ENCODE results near the gene ULK1.
"Not testable (repeated sequence)": the region's sequence is repeated elsewhere in the genome, so short reads cannot be mapped to it uniquely, and the experiment has no call there.

The ULK1 gene

DNA sequence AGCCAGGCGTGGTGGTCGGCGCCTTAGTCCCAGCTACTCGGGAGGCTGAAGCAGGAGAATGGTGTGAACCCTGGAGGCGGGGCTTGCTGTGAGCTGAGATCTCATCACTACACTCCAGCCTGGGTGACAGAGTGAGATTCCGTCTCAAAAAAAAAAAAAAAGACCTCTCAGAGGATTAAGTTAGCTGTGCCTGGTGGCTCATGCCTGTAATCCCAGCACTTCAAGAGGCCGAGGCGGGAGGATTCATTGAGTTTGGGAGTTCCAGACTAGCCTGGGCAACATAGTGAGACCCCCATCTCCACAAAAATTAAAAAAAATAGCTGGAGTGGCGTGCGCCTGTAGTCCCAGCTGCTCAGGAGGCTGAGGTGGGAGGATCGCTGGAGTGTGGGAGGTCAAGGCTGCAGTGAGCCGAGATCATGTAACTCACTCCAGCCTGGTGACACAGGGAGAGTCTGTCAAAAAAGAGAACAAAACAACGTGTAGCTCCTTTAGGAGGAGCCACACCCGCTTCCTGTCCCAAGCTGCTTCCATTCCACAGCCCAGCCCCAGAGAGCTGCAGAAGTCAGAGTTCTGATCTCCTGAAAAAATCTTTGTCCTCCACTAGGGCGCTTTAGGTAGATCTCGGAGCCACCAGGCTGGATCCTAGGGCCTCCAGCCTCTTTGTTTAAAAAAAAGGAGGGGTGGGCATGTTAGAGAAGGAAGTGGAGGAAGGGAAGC is 11.5 kb upstream of the ULK1 start:
- Histone ChIP-seq H3K9me3 (ENCODE audit: control insufficient read depth, low read length) (no peaks in the 10 kb centered on the region), H2AFZ (no peak overlapping the region), H3K4me1 (no peaks in the 10 kb centered on the region), H3K9ac (no peak overlapping the region), H3K79me2 (no peaks in the 10 kb centered on the region), H3K27me3 (ENCODE audit: control insufficient read depth, insufficient read depth, low read length) (no peaks in the 10 kb centered on the region), H3K27ac (no peak overlapping the region), H3K36me3 (ENCODE audit: control insufficient read depth, insufficient read depth, low read length) (no peaks in the 10 kb centered on the region), H3K4me2 (ENCODE audit: low read length) (no peak overlapping the region), H3K4me3 (ENCODE audit: low read depth, low read length) (no peak overlapping the region)
- no peak for TF ChIP-seq CTCF (IDR thresholded peaks at IDR 0.05)

DNA sequence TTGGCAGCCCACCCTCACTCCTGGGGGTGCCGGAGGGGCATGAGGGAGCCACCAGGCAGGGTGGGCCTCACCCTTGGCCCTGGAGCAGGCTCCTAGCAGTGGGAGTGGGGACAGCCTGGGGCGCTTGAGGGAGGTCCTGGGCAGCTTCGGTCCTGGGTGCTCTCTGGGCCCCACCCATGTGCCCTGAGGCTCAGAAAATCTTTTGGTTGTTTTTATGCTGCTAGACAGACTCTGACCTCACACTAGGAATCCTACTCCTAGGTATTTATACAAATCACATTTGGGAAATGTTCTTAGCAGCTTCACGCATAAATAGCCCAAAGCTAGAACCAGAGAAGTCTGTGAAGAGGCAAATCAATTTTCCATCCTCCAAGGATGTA is 10.9 kb upstream of the ULK1 start:
- Histone ChIP-seq H3K4me2 (ENCODE audit: low read length) (no peak overlapping the region), H3K4me3 (ENCODE audit: low read depth, low read length) (no peak overlapping the region), H3K9ac (no peak overlapping the region), H3K4me1 (no peaks in the 10 kb centered on the region), H3K27me3 (ENCODE audit: control insufficient read depth, insufficient read depth, low read length) (no peaks in the 10 kb centered on the region), H3K79me2 (no peaks in the 10 kb centered on the region), H2AFZ (no peak overlapping the region), H3K27ac (no peak overlapping the region), H3K9me3 (ENCODE audit: control insufficient read depth, low read length) (no peaks in the 10 kb centered on the region), H3K36me3 (ENCODE audit: control insufficient read depth, insufficient read depth, low read length) (no peaks in the 10 kb centered on the region)
- no peak for TF ChIP-seq CTCF (IDR thresholded peaks at IDR 0.05)

GRCh38 chr12:131885076-131885475 is 9.3 kb upstream of the ULK1 start:
- not testable (repeated sequence) for H3K4me2 ChIP-seq (ENCODE audit: low read length); H2AFZ ChIP-seq; H3K9ac ChIP-seq; H3K79me2 ChIP-seq; H3K9me3 ChIP-seq (ENCODE audit: control insufficient read depth, low read length); H3K27ac ChIP-seq; H3K4me3 ChIP-seq (ENCODE audit: low read depth, low read length); H3K27me3 ChIP-seq (ENCODE audit: control insufficient read depth, insufficient read depth, low read length); H3K36me3 ChIP-seq (ENCODE audit: control insufficient read depth, insufficient read depth, low read length); H3K4me1 ChIP-seq

- Histone ChIP-seq H3K4me3 (ENCODE audit: low read depth, low read length) (no peak overlapping the region), H3K27me3 (ENCODE audit: control insufficient read depth, insufficient read depth, low read length) (no peaks in the 10 kb centered on the region), H3K4me2 (ENCODE audit: low read length) (no peak overlapping the region), H3K9ac (no peak overlapping the region), H3K4me1 (peaks cover 2% of the 10 kb centered on the region), H2AFZ (no peak overlapping the region), H3K27ac (no peak overlapping the region), H3K9me3 (ENCODE audit: control insufficient read depth, low read length) (no peaks in the 10 kb centered on the region), H3K36me3 (ENCODE audit: control insufficient read depth, insufficient read depth, low read length) (no peaks in the 10 kb centered on the region), H3K79me2 (no peaks in the 10 kb centered on the region)
- TF ChIP-seq CTCF (IDR thresholded peaks at IDR 0.05), result no peak
Measured at GRCh38 chr12:131885543-131886057, 8.8 kb upstream of the ULK1 start.

DNA sequence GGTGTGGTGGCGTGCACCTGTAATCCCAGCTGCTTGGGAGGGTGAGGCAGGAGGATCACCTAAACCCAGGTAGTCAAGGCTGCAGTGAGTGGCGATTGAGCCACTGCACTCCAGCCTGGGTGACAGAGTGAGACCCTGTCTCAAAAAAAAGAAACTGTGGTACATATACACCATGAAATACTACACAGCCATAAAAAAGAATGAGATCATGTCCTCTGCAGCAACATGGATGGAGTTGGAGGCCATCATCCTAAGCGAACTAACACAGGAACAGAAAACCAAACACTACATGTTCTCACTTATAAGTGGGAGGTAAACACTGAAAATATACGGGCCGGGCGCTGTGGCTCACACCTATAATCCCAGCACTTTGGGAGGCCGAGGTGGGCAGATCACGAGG is 2.7 kb upstream of the ULK1 start:
- not testable (repeated sequence) for H2AFZ ChIP-seq; H3K4me3 ChIP-seq (ENCODE audit: low read depth, low read length); H3K4me2 ChIP-seq (ENCODE audit: low read length); H3K9ac ChIP-seq; H3K27me3 ChIP-seq (ENCODE audit: control insufficient read depth, insufficient read depth, low read length); H3K4me1 ChIP-seq; H3K36me3 ChIP-seq (ENCODE audit: control insufficient read depth, insufficient read depth, low read length); H3K27ac ChIP-seq; H3K79me2 ChIP-seq; H3K9me3 ChIP-seq (ENCODE audit: control insufficient read depth, low read length)
